ENCODE data around the gene LTO1. TPM values are rescaled to one million over a fixed set of nuclear protein-coding genes. Genes with fewer than 3 reads are reported as not detected.

LTO1 gene
- total and polyA plus RNA-seq, 3 donors from 2014 or later = 27.0 to 38.7 (median 38.0) TPM

DNA sequence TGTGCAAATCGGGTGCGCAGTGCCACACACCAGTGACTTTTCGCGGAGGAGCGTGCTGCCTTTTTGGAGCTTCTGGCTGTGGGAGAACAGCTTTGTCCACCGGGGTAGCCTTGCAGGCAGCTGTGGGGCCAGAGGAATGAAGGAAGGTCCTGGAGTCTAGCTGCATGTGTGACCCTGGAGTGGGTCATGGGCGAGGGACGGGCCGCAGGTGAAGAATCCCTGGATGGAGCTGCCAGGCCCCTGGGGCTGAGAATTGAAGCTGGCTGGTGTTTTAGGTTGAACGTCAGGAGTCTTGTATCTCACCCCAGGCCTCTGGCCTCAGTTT lies 25.6 kb downstream of the LTO1 start:
- no peak overlapping the region for H3K27ac ChIP-seq
- peaks cover 6% of the 10 kb centered on the region for H3K4me1 ChIP-seq
- no peaks in the 10 kb centered on the region for H3K27me3 ChIP-seq
- no peaks in the 10 kb centered on the region for H3K36me3 ChIP-seq (ENCODE audit: low read depth, missing control alignments)
- no peaks in the 10 kb centered on the region for H3K9me3 ChIP-seq
- DNase-seq = no peak
- intact Hi-C loops (cut with DNase I; ENCODE audit: low total_unique reads) = loop anchor here (5.0 kb wide), 1 partner anchor 542 kb away; no protein-coding TSS in a partner anchor
- 93 to 94% methylated on average over 8 to 10 of the region's 10 CpGs for WGBS, 2 donors
- TF ChIP-seq, protein P1, sequence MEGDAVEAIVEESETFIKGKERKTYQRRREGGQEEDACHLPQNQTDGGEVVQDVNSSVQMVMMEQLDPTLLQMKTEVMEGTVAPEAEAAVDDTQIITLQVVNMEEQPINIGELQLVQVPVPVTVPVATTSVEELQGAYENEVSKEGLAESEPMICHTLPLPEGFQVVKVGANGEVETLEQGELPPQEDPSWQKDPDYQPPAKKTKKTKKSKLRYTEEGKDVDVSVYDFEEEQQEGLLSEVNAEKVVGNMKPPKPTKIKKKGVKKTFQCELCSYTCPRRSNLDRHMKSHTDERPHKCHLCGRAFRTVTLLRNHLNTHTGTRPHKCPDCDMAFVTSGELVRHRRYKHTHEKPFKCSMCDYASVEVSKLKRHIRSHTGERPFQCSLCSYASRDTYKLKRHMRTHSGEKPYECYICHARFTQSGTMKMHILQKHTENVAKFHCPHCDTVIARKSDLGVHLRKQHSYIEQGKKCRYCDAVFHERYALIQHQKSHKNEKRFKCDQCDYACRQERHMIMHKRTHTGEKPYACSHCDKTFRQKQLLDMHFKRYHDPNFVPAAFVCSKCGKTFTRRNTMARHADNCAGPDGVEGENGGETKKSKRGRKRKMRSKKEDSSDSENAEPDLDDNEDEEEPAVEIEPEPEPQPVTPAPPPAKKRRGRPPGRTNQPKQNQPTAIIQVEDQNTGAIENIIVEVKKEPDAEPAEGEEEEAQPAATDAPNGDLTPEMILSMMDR (IDR thresholded peaks at IDR 0.05) = no peak
- TF ChIP-seq POLR2A (IDR thresholded peaks at IDR 0.05) = no peak
- H3K4me3 ChIP-seq = no peak overlapping the region

GRCh38 chr11:69648679-69649575 lies 26.2 kb downstream of the LTO1 start:
- Histone ChIP-seq H3K27me3 (no peaks in the 10 kb centered on the region), H3K36me3 (ENCODE audit: low read depth, missing control alignments) (no peaks in the 10 kb centered on the region), H3K27ac (no peak overlapping the region), H3K4me1 (peaks cover 12% of the 10 kb centered on the region), H3K4me3 (no peak overlapping the region), H3K9me3 (no peaks in the 10 kb centered on the region)
- intact Hi-C loops (cut with DNase I; ENCODE audit: low total_unique reads) = loop anchor here (5.0 kb wide), 1 partner anchor 542 kb away; no protein-coding TSS in a partner anchor
- no peak for DNase-seq
- no peak for TF ChIP-seq POLR2A (IDR thresholded peaks at IDR 0.05)
- TF ChIP-seq, protein P1 (IDR thresholded peaks at IDR 0.05) = no peak
- 90 to 93% methylated on average over 27 to 37 of the region's 37 CpGs for WGBS, 2 donors

- intact Hi-C loops (cut with DNase I; ENCODE audit: low total_unique reads) = loop anchor here (5.0 kb wide), 1 partner anchor 541 kb away; no protein-coding TSS in a partner anchor
- 88 to 92% methylated on average over 14 to 28 of the region's 28 CpGs for WGBS, 2 donors
- TF ChIP-seq, protein P1 (IDR thresholded peaks at IDR 0.05) = no peak
- TF ChIP-seq POLR2A (IDR thresholded peaks at IDR 0.05) = no peak
Observed at GRCh38 chr11:69647761-69648497, 27.2 kb downstream of the LTO1 start.

GRCh38 chr11:69647390-69647748 lies 27.8 kb downstream of the LTO1 start:
- H3K27me3 ChIP-seq = no peaks in the 10 kb centered on the region
- DNase-seq = no peak
- H3K36me3 ChIP-seq (ENCODE audit: low read depth, missing control alignments) = no peaks in the 10 kb centered on the region
- no peak overlapping the region for H3K27ac ChIP-seq
- peaks cover 18% of the 10 kb centered on the region for H3K4me1 ChIP-seq
- H3K4me3 ChIP-seq = no peak overlapping the region
- H3K9me3 ChIP-seq = no peaks in the 10 kb centered on the region
- TF ChIP-seq, protein P1 (IDR thresholded peaks at IDR 0.05) = no peak
- no peak for TF ChIP-seq POLR2A (IDR thresholded peaks at IDR 0.05)
- WGBS, 2 donors = 92 to 94% methylated on average over 11 of the region's 11 CpGs
- intact Hi-C loops (cut with DNase I; ENCODE audit: low total_unique reads) = loop anchor here (5.0 kb wide), 1 partner anchor 540 kb away; no protein-coding TSS in a partner anchor

More at GRCh38 chr11:69647761-69648497, 27.2 kb downstream of the LTO1 start:
- Histone ChIP-seq H3K27ac (no peak overlapping the region), H3K27me3 (no peaks in the 10 kb centered on the region), H3K9me3 (no peaks in the 10 kb centered on the region), H3K4me1 (peaks cover 18% of the 10 kb centered on the region), H3K4me3 (no peak overlapping the region), H3K36me3 (ENCODE audit: low read depth, missing control alignments) (no peaks in the 10 kb centered on the region)
- DNase-seq = no peak
